ENCODE data around the gene TMCC3. TPM values are rescaled to one million over a fixed set of nuclear protein-coding genes. Genes with fewer than 3 reads are reported as not detected.
"Not testable (repeated sequence)": the region's sequence is repeated elsewhere in the genome, so short reads cannot be mapped to it uniquely, and the experiment has no call there.

TMCC3 gene
- total RNA-seq, 4 donors from 2014 or later, result 9.0 to 16.1 (median 14.6) TPM

GRCh38 chr12:94694732-94695131 is 44.4 kb upstream of the TMCC3 start:
- WGBS, 2 donors, result 95 to 96% methylated on average over 11 of the region's 11 CpGs
- H3K36me3 ChIP-seq, result no peaks in the 10 kb centered on the region
- no peak overlapping the region for H3K27ac ChIP-seq
- TF ChIP-seq POLR2A (IDR thresholded peaks at IDR 0.05) (no peak), EP300 (IDR thresholded peaks at IDR 0.05) (no peak), CTCF (IDR thresholded peaks at IDR 0.05) (no peak)
- no peaks in the 10 kb centered on the region for H3K9me3 ChIP-seq
- no peak for DNase-seq (ENCODE audit: low spot score in 2 of 2)
- peaks cover 0 to 11% (median 7%) of the 10 kb centered on the region in 4 donors for H3K4me1 ChIP-seq
- H3K27me3 ChIP-seq, result no peaks in the 10 kb centered on the region
- no peak overlapping the region for H3K4me3 ChIP-seq

DNA sequence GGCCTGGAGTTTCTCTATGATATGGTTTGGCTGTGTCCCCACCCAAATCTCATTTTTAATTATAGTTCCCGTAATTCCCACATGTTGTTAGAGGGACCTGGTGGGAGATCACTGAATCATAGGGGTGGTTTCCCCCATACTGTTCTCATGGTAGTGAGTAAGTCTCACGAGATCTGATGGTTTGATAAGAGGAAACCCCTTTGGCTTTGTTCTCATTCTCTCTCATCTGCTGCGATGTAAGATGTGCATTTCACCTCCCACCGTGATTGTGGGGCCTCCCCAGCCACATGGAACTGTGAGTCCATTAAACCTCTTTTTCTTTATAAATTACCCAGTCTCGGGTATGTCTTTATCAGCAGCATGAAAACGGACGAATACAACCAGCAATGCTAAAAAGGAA is 42.5 kb upstream of the TMCC3 start:
- not testable (repeated sequence) for DNase-seq (ENCODE audit: low spot score in 2 of 2); H3K27ac ChIP-seq; H3K4me3 ChIP-seq; H3K27me3 ChIP-seq; H3K36me3 ChIP-seq; H3K9me3 ChIP-seq
- peaks cover 0 to 18% (median 12%) of the 10 kb centered on the region in 4 donors for H3K4me1 ChIP-seq
- 89 to 92% methylated on average over 7 of the region's 7 CpGs for WGBS, 2 donors

DNA sequence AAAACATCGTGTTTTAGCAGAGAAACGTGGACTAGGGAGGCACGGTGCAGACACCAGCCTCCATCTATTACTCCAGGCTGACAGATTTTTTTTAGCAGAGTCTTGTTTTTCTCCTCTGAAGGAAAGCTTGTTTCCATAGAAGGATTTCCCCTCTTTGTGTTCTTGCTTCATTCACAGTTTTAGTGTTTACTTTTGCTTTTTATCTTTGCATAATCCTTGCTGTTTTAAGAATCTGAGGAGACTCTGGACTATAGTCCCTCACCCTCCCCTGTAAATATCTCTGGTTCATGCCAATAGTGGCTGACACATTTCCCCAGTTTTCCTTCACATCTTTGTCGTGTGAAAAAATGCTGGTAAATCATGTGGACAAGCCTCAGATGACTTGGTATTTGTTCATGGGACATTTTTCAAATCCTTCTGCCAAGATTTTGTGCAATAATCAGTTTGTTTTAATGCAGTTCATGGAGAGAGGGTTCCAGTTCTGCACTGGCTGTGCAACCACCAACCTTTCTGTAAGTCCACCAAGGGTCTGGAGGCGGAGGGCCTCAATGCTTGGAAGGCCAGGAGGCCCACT is 39.9 kb upstream of the TMCC3 start:
- H3K27me3 ChIP-seq, result no peaks in the 10 kb centered on the region
- DNase-seq (ENCODE audit: low spot score in 2 of 2), result peak in 1 of 2 donors; percentile 28
- no peak for TF ChIP-seq CTCF (IDR thresholded peaks at IDR 0.05)
- TF ChIP-seq EP300 (IDR thresholded peaks at IDR 0.05), result peak; percentile 44 to 85
- no peak for TF ChIP-seq POLR2A (IDR thresholded peaks at IDR 0.05)
- peak overlapping the region in 2 of 4 donors; percentile 15 to 26 for H3K4me3 ChIP-seq
- no peaks in the 10 kb centered on the region for H3K9me3 ChIP-seq
- WGBS, 2 donors, result 29% methylated on average over 5 of the region's 5 CpGs
- no peaks in the 10 kb centered on the region for H3K36me3 ChIP-seq
- peak overlapping the region in 2 of 4 donors; percentile 60 to 66 for H3K27ac ChIP-seq
- H3K4me1 ChIP-seq, result peaks cover 0 to 22% (median 12%) of the 10 kb centered on the region in 4 donors

DNA sequence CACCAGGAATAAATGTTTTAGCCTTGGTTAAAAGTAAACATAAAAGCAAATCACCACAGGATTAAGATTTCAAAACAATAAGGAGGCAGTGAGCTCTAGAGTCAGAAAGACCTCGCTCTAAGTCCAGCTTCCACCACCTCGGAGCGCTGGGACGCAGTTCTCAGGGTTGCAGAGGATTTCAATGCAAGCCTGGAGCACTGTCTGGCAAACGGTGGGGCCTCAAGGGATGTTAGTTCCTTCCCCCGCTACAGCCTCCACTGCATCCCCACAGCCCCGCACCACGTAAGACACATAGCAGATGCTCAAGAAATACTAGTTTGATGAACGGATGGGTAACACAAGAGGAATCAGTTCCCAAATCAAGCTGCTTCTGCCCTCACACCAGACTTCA is 39.3 kb upstream of the TMCC3 start:
- DNase-seq (ENCODE audit: low spot score in 2 of 2), result no peak
- Histone ChIP-seq H3K27ac (peak overlapping the region in 3 of 4 donors; percentile 20 to 66 (median 46)), H3K9me3 (no peaks in the 10 kb centered on the region), H3K27me3 (no peaks in the 10 kb centered on the region), H3K4me3 (peak overlapping the region in 2 of 4 donors; percentile 15 to 26), H3K4me1 (peaks cover 0 to 22% (median 12%) of the 10 kb centered on the region in 4 donors), H3K36me3 (no peaks in the 10 kb centered on the region)
- 57 to 58% methylated on average over 9 of the region's 9 CpGs for WGBS, 2 donors
- TF ChIP-seq POLR2A (IDR thresholded peaks at IDR 0.05) (no peak), EP300 (IDR thresholded peaks at IDR 0.05) (no peak), CTCF (IDR thresholded peaks at IDR 0.05) (no peak)

DNA sequence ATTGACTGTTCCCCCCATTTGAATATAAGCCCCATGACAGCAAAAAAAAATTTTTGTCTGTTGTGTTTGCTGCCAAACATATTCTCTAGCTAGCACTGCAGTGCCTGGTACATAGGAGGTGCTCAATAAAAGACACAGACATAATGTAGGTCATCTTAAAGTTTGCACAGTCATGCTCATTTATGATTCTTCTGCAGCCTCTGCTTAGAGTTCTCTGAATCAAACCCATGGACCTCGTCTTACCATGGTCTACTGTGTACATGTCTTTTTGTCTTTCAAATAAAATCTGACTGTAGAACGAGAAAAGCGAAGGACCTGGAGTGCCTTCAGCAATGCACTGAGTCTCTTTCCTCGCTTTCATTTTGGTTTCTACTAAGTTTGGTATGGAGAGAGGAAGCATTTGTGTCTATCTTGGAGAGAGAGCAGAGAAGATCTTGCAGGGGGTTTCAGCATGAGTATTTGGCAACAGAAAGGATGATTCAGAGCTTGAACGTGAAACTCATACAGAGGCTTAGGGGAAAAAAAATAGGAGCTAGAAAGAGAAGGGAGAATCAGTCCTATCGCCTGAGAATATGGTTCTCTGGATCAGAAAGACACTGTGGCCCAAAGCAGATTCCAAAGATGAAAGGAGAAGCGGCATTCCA is 38.8 kb upstream of the TMCC3 start:
- peak overlapping the region in 1 of 4 donors; percentile 26 for H3K4me3 ChIP-seq
- TF ChIP-seq POLR2A (IDR thresholded peaks at IDR 0.05), result no peak
- no peak for TF ChIP-seq EP300 (IDR thresholded peaks at IDR 0.05)
- no peak for TF ChIP-seq CTCF (IDR thresholded peaks at IDR 0.05)
- H3K27me3 ChIP-seq, result no peaks in the 10 kb centered on the region
- H3K9me3 ChIP-seq, result no peaks in the 10 kb centered on the region
- no peaks in the 10 kb centered on the region for H3K36me3 ChIP-seq
- no peak for DNase-seq (ENCODE audit: low spot score in 2 of 2)
- H3K27ac ChIP-seq, result peak overlapping the region in 3 of 4 donors; percentile 20 to 66 (median 46)
- H3K4me1 ChIP-seq, result peaks cover 0 to 22% (median 12%) of the 10 kb centered on the region in 4 donors
- WGBS, 2 donors, result 54 to 67% methylated on average over 7 of the region's 7 CpGs

All from tibial nerve (tissue), 4 donors.